SK-N-SH treated with all-trans-retinoic acid at 6 μM for 48 hours (cell line): Measurements from ENCODE around the gene ZKSCAN8.

Source experiments
- ARNTL ChIP-seq: fragments of 450-650 bp; formaldehyde crosslinking; IDR thresholded peaks from 2 replicates; pipeline ENCODE4 v1.5.0; 2020; ENCODE audit warnings: low read depth, mild to moderate bottlenecking, moderate library complexity, borderline replicate concordance
- CSDC2 ChIP-seq: fragments of 250-450 bp; sonication (Bioruptor Pico); IDR thresholded peaks from 2 replicates; pipeline ENCODE4 v1.5.0; 2020; ENCODE audit warnings: mild to moderate bottlenecking, moderate library complexity
- ESRRG ChIP-seq: fragments of 250-450 bp; sonication (Bioruptor Pico); IDR thresholded peaks from 2 replicates; pipeline ENCODE4 v1.6.1; 2021; ENCODE audit warnings: mild to moderate bottlenecking
- ISL1 ChIP-seq: fragments of 250-450 bp; sonication (Bioruptor Pico); IDR thresholded peaks from 2 replicates; pipeline ENCODE4 v2.1.2; 2022; ENCODE audit warnings: mild to moderate bottlenecking, moderate library complexity
- OSR1 ChIP-seq: fragments of 250-450 bp; sonication (Bioruptor Pico); IDR thresholded peaks from 2 replicates; pipeline ENCODE4 v1.8.0; 2022; ENCODE audit warnings: moderate library complexity, mild to moderate bottlenecking, inconsistent platforms
- SNAI2 ChIP-seq: fragments of 250-450 bp; sonication (Bioruptor Pico); IDR thresholded peaks from 2 replicates; pipeline ENCODE4 v1.5.0; 2020; ENCODE audit warnings: mild to moderate bottlenecking, moderate library complexity
- TCF4 ChIP-seq: fragments of 250-450 bp; sonication (Bioruptor Pico); IDR thresholded peaks from 2 replicates; pipeline ENCODE4 v1.8.0; 2021; ENCODE audit warnings: mild to moderate bottlenecking, moderate library complexity, borderline replicate concordance
- ZC3H10 ChIP-seq: fragments of 250-450 bp; sonication (Bioruptor Pico); IDR thresholded peaks from 2 replicates; pipeline ENCODE4 v1.5.1; 2021; ENCODE audit warnings: mild to moderate bottlenecking, moderate library complexity
- ZFP3 ChIP-seq: fragments of 250-450 bp; sonication (Bioruptor Pico); IDR thresholded peaks from 2 replicates; pipeline ENCODE4 v1.5.0; 2020; ENCODE audit warnings: mild to moderate bottlenecking, moderate library complexity
- TF ChIP-seq, protein P1 (sequence below): fragments of 250-450 bp; sonication (Bioruptor Pico); IDR thresholded peaks from 2 replicates; pipeline ENCODE4 v1.8.0; 2021; ENCODE audit warnings: low read depth, mild to moderate bottlenecking, moderate library complexity, borderline replicate concordance
- TF ChIP-seq, protein P2 (sequence below): fragments of 250-450 bp; sonication (Bioruptor Pico); IDR thresholded peaks from 2 replicates; pipeline ENCODE4 v1.8.0; 2020; ENCODE audit warnings: mild to moderate bottlenecking, moderate library complexity, borderline replicate concordance

DNA sequence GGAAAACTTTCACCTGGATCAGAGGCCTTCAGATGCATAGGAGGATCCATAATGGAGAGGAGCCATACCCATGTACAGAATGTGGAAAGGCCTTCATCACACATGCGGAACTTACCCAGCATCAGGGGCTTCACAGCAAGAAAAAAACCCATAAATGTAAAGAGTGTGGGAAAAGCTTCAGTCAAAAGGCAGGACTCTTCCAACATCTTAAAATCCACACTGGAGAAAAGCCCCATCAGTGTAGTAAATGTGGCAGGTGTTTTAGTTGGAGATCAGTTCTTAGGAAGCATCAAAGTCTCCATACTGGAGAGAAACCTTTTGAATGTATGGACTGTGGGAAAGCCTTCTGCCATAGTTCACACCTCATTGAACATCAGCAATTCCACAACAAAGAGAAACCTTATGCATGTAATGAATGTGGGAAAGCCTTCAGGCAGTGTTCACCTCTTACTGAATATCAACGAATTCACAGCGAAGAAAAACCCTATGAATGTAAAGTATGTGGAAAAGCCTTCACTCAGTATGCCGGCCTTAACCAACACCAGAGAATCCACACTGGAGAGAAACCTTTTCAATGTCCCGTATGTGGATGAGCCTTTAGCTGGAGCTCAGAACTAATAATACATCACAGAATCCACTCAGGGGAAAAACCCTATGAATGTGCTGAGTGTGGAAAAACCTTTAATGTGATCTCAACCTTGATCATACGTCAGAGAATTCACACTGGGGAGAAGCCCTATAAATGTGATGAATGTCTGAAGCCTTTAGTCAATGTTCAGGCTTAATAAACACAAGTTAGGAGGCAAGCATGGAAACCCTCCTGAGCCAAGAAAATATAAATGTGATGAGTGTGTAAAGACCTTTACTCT, 46.7 kb downstream of the ZKSCAN8 start:
- no peak for TF ChIP-seq ISL1 (CRISPR knock-in tag)
- TF ChIP-seq, protein P1, sequence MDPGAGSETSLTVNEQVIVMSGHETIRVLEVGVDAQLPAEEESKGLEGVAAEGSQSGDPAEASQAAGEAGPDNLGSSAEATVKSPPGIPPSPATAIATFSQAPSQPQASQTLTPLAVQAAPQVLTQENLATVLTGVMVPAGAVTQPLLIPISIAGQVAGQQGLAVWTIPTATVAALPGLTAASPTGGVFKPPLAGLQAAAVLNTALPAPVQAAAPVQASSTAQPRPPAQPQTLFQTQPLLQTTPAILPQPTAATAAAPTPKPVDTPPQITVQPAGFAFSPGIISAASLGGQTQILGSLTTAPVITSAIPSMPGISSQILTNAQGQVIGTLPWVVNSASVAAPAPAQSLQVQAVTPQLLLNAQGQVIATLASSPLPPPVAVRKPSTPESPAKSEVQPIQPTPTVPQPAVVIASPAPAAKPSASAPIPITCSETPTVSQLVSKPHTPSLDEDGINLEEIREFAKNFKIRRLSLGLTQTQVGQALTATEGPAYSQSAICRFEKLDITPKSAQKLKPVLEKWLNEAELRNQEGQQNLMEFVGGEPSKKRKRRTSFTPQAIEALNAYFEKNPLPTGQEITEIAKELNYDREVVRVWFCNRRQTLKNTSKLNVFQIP (CRISPR knock-in tag) = no peak
- no peak for TF ChIP-seq ZC3H10 (CRISPR knock-in tag)
- TF ChIP-seq TCF4 (CRISPR knock-in tag) = no peak
- no peak for TF ChIP-seq ESRRG (CRISPR knock-in tag)
- no peak for TF ChIP-seq ARNTL (CRISPR knock-in tag)
- TF ChIP-seq, protein P2, sequence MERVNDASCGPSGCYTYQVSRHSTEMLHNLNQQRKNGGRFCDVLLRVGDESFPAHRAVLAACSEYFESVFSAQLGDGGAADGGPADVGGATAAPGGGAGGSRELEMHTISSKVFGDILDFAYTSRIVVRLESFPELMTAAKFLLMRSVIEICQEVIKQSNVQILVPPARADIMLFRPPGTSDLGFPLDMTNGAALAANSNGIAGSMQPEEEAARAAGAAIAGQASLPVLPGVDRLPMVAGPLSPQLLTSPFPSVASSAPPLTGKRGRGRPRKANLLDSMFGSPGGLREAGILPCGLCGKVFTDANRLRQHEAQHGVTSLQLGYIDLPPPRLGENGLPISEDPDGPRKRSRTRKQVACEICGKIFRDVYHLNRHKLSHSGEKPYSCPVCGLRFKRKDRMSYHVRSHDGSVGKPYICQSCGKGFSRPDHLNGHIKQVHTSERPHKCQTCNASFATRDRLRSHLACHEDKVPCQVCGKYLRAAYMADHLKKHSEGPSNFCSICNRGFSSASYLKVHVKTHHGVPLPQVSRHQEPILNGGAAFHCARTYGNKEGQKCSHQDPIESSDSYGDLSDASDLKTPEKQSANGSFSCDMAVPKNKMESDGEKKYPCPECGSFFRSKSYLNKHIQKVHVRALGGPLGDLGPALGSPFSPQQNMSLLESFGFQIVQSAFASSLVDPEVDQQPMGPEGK (CRISPR knock-in tag) = no peak
- no peak for TF ChIP-seq OSR1 (CRISPR knock-in tag)
- no peak for TF ChIP-seq CSDC2 (CRISPR knock-in tag)
- no peak for TF ChIP-seq SNAI2 (CRISPR knock-in tag)
- TF ChIP-seq ZFP3 = no peak
